IPS-18c (cell line): ENCODE results near the gene PHLDB2.

Experiments
- H3K4me3 ChIP-seq: 2 replicates; pipeline ENCODE4 v1.7.0; 2013; ENCODE audit warnings: low read depth, mild to moderate bottlenecking, low read length, moderate library complexity; ENCODE audit not compliant: insufficient read depth
- H3K9me3 ChIP-seq: one replicate; pipeline ENCODE4 v1.6.1; 2013; ENCODE audit warnings: mild to moderate bottlenecking, low read length, moderate library complexity; ENCODE audit not compliant: control insufficient read depth, insufficient read depth

PHLDB2 gene

DNA sequence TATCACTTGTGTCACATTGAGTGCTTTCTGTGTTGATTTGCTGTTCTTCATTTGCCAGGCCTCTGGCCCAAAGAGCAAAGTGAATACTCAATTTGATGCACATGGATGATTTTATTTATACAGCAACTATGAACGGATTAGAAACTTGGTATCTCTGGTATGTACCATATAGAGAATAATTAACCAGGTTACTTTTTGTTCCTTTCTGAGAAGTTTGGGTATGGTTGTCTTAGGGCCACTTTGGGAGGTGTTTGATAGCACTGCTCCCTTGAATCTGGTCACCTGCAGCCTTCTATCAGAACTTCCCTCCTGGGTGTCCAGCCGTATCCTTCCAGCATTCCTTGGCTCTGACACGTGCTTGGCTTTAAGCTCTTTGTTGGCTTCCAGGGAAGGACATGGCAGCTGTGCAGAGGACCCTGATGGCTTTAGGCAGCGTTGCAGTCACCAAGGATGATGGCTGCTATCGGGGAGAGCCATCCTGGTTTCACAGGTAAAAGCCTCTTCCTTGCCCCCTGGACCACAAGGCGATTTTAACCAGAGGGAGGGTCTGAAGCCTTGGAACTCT, 152.4 kb downstream of the PHLDB2 start:
- H3K9me3 ChIP-seq = no peaks in the 10 kb centered on the region
- H3K4me3 ChIP-seq = no peak overlapping the region

DNA sequence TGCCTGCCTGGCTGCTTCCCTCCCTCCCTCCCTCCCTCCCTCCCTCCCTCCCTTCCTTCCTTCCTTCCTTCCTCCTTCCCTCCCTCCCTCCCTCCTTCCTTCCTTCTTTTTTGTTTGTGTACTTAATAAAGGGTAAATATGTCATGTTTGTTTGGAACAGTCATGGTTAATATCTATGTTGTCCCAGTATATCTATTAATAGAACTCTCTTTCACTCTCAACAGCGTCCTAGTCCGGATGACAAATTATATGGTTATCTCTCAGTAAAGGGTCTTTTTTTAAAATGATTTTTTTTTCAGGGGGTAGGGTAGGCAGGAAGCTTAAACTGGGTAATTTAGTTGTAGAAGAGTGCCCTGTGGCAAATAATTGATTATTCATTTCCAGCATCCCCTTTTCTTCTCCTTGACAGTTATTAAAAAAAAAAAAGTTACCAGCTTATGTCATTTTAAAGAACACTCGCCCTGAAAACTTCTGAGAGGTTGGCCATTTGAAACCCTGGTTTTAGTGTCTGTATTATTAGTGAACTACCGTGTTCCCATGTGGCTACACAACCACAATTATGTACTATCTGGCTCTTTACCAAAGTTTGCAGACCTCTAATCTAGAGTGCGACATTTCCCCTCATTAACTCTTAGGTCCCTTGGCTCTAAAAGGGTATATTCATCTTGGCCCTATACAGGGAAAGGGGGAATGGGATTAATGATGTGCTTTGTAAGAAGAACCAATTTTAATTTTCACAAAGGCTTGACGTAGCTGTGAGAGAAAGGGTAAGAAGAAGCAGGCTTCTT, 153.3 kb downstream of the PHLDB2 start:
- H3K9me3 ChIP-seq = no peaks in the 10 kb centered on the region

DNA sequence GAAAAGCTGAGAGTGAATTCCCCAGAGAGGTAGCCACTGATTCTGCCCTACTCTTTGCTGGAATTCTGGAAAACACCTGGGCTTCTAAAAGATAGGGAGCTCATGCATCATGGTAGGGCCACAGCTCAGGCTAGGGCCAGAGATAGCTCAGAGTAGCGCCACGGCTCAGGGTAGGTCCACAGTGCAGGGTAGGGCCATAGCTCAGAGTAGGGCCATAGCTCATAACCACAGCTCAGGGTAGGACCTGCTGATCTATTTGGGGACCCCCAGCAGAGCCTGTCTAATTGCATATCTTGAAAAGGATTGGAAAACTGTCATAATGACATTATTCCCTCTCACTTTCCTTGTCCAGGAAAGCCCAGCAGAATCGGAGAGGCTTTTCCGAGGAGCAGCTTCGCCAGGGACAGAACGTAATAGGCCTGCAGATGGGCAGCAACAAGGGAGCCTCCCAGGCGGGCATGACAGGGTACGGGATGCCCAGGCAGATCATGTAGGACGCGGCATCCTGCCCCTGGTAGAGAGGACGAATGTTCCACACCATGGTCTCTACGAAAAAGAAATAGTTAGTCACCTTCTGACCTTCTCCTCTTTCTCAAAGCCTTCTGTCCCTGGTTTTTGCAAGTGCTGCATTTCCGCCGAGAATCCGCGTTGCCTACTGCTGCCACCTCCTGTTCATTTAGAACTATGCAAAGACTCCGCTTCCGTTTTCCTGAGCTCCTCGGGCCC, 154.2 kb downstream of the PHLDB2 start:
- no peak overlapping the region for H3K4me3 ChIP-seq
- no peaks in the 10 kb centered on the region for H3K9me3 ChIP-seq

More for the DNA sequence above, 153.3 kb downstream of the PHLDB2 start:
- no peak overlapping the region for H3K4me3 ChIP-seq

DNA sequence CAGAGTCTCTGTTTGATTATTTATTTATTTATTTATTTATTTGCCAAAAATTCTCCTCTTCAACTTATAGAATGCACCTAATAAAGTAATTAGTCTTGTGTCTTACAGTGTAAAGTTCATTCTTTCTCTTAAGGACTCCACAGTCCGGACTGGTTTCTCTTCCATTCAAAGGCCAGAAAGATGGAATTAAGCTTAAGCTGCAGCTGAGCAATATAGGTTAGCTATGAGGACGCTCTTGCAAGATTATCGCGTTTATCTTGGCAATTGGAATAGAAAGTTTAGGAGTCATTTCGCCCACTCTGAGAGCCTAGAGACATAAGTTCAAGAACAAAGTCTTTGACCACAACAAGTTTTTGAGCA, 154.7 kb downstream of the PHLDB2 start:
- H3K9me3 ChIP-seq = no peaks in the 10 kb centered on the region
- H3K4me3 ChIP-seq = no peak overlapping the region

DNA sequence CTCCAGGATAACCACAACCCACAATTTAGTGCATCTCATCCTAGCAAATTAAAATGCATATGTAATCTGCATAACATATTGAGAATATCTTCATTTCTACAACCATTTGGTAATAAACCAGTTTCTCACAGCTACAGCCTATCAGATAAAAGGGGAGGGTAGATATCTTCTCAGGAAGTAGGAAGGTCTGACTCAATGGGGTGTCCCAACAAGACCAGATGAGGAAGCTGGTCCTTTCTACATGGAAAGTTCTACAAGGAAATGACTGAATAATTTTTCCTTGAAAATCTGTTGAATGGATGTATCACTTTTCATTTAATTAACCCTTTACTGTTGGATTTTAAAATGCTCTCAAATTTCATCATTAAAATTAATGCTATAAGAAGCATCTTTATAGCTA, 158.0 kb downstream of the PHLDB2 start:
- no peak overlapping the region for H3K4me3 ChIP-seq
- no peaks in the 10 kb centered on the region for H3K9me3 ChIP-seq

DNA sequence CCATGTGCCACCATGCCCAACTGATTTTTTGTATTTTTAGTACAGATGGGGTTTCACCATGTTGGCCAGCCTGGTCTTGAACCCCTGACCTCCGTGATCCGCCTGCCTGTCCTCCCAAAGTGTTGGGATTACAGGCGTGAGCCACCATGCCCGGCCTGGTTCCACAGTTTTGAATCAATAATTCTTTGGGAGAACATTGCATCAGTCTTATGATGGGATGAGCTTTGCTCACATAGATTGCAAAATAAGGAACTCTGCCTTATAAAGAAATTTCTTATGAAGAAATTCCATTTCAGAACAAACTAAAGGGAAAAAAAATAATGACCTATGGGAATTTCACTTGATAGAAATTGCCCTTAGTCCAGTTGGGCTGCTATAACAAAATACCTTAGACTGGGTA, 159.6 kb downstream of the PHLDB2 start:
- no peaks in the 10 kb centered on the region for H3K9me3 ChIP-seq
- H3K4me3 ChIP-seq = no peak overlapping the region

DNA sequence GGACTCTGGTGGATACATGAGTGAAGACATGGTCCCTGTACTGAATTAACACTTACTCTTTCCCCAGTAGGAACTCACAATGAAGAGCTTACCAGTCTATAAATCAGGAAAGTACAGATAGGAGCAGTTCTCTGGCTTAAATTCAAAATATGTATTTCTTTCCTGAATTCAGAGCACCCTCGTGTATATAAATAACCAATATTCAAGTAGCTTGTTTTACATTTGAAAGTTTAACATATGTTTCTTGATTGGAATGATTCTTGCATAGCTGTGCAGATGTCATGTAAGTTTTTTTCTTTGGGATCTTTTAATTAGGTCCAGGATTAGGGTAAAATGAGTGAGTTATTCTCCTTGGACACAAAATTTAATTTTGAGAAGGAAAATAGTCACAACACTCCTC, 160.7 kb downstream of the PHLDB2 start:
- no peak overlapping the region for H3K4me3 ChIP-seq
- H3K9me3 ChIP-seq = no peaks in the 10 kb centered on the region

DNA sequence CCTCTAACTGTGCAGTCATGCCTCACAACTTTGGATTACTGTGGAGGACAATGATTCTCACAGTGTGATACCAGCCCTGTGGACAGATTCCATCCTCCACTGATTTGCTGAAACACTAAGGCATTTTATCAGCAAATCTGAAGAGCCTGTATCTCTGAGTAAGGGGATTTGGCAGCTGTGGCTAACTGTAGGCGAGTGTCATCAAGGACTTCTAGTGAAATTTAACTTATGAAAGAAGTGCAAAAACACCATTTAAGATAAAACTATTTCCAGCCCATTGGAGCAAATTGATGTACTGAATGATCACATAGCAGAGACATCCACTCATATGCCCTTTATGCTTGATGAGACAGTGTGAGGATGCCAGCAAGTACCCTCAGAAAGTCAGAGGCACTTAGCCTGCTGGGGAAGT, 161.6 kb downstream of the PHLDB2 start:
- no peak overlapping the region for H3K4me3 ChIP-seq
- no peaks in the 10 kb centered on the region for H3K9me3 ChIP-seq
